Osteoblast (primary cell): ENCODE measurements around the gene PCDHGB5. TPM values are rescaled to one million over a fixed set of nuclear protein-coding genes. Genes with fewer than 3 reads are reported as not detected.

Source experiments
- DNase-seq: peaks from one replicate; pipeline ENCODE4 v3.0.0; 2011; ENCODE audit warnings: low spot score, mixed read lengths; ENCODE audit not compliant: insufficient read length; ENCODE audit errors: missing footprints
- H2AFZ ChIP-seq: 2 replicates; pipeline ENCODE4 v1.6.0; 2011; ENCODE audit warnings: mild to moderate bottlenecking, low read length
- H3K27ac ChIP-seq: 2 replicates; pipeline ENCODE4 v1.5.1; 2011; ENCODE audit warnings: mild to moderate bottlenecking, low read depth, low read length, moderate library complexity
- H3K27me3 ChIP-seq: 2 replicates; pipeline ENCODE4 v1.6.0; 2012; ENCODE audit warnings: mild to moderate bottlenecking, control low read depth, inconsistent platforms, low read length, moderate library complexity; ENCODE audit not compliant: insufficient read depth
- H3K36me3 ChIP-seq: 2 replicates; pipeline ENCODE4 v1.5.1; 2011; ENCODE audit warnings: mild to moderate bottlenecking, low read length, control low read depth, moderate library complexity; ENCODE audit not compliant: insufficient read depth
- H3K4me1 ChIP-seq: 2 replicates; pipeline ENCODE4 v1.5.1; 2011; ENCODE audit warnings: mild to moderate bottlenecking, low read length, control low read depth, moderate library complexity; ENCODE audit not compliant: insufficient read depth
- H3K4me2 ChIP-seq: 2 replicates; pipeline ENCODE4 v1.6.0; 2011; ENCODE audit warnings: mild to moderate bottlenecking, low read length; ENCODE audit not compliant: insufficient read depth
- H3K4me3 ChIP-seq: fragments of 200-600 bp; sonication (generic); 3 replicates; pipeline ENCODE4 v1.5.1; 2012; ENCODE audit warnings: mild to moderate bottlenecking, low read length, inconsistent platforms; ENCODE audit not compliant: insufficient read depth
- H3K79me2 ChIP-seq: 2 replicates; pipeline ENCODE4 v1.6.0; 2012; ENCODE audit warnings: mild to moderate bottlenecking, low read length, control low read depth, inconsistent platforms; ENCODE audit not compliant: insufficient read depth
- H3K9me3 ChIP-seq: 2 replicates; pipeline ENCODE4 v1.5.1; 2011; ENCODE audit warnings: low read depth, low read length, control low read depth
- H4K20me1 ChIP-seq: 2 replicates; pipeline ENCODE4 v1.6.0; 2012; ENCODE audit warnings: mild to moderate bottlenecking, low read length, control low read depth; ENCODE audit not compliant: insufficient read depth
- CTCF ChIP-seq: IDR thresholded peaks from 2 replicates; pipeline ENCODE4 v1.5.1; 2011; ENCODE audit warnings: mild to moderate bottlenecking, low read depth, low read length, moderate library complexity; ENCODE audit errors: extremely low read depth
- total RNA-seq: library from RNA; depleted of rRNA; stranded (reverse); fragments of >200 nt; gene quantifications from 2 replicates; pipeline ENCODE4 v1.2.3, GENCODE V29; 2012

Gene PCDHGB5
- total RNA-seq, 1 donor = 24.2 TPM

GRCh38 chr5:141366016-141366896 is 31.5 kb upstream of the PCDHGB5 start:
- Histone ChIP-seq H3K4me2 (no peak overlapping the region), H2AFZ (no peak overlapping the region), H3K36me3 (no peaks in the 10 kb centered on the region), H3K27me3 (peaks cover 56% of the 10 kb centered on the region), H3K4me3 (no peak overlapping the region), H3K4me1 (no peaks in the 10 kb centered on the region), H3K79me2 (no peaks in the 10 kb centered on the region), H3K27ac (no peak overlapping the region), H3K9me3 (peaks cover 30% of the 10 kb centered on the region), H4K20me1 (no peaks in the 10 kb centered on the region)
- TF ChIP-seq CTCF = no peak
- DNase-seq = no peak

- H3K4me3 ChIP-seq = peak within 1 kb of the TSS; percentile 67
- H2AFZ ChIP-seq = peak within 1 kb of the TSS; percentile 70
- H3K9me3 ChIP-seq = peaks cover 17% of the 10 kb centered on the region
- H3K36me3 ChIP-seq = no peaks in the 10 kb centered on the region
- H3K27me3 ChIP-seq = peaks cover 41% of the 10 kb centered on the region
- H3K4me1 ChIP-seq = no peaks in the 10 kb centered on the region
- peak within 1 kb of the TSS; percentile 78 for H3K4me2 ChIP-seq
- no peak within 1 kb of the TSS for H3K27ac ChIP-seq
- TF ChIP-seq CTCF = peak; percentile 60
- H3K79me2 ChIP-seq = no peaks in the 10 kb centered on the region
- H4K20me1 ChIP-seq = no peaks in the 10 kb centered on the region
- DNase-seq = peak; percentile 87
Measured at GRCh38 chr5:141369994-141370848, 27.5 kb upstream of the PCDHGB5 start, which contains the start of gene PCDHGB3. TSS of gene PCDHGB3 (plus strand) at chr5:141370242. CDS start at chr5:141370395, 153 bp downstream.

GRCh38 chr5:141371572-141372475 is 25.9 kb upstream of the PCDHGB5 start:
- no peak for TF ChIP-seq CTCF
- Histone ChIP-seq H3K9me3 (peaks cover 8% of the 10 kb centered on the region), H3K79me2 (no peaks in the 10 kb centered on the region), H2AFZ (no peak overlapping the region), H4K20me1 (no peaks in the 10 kb centered on the region), H3K36me3 (no peaks in the 10 kb centered on the region), H3K27me3 (peaks cover 25% of the 10 kb centered on the region), H3K4me1 (no peaks in the 10 kb centered on the region), H3K4me3 (no peak overlapping the region), H3K4me2 (no peak overlapping the region), H3K27ac (no peak overlapping the region)
- no peak for DNase-seq
